Activated CD8-positive, alpha-beta T cell treated with anti-CD3 and anti-CD28 coated beads for 36 hours (primary cell): ENCODE measurements around the gene SLC38A9. TPM values are rescaled to one million over a fixed set of nuclear protein-coding genes. Genes with fewer than 3 reads are reported as not detected.
"Not testable (repeated sequence)": the region's sequence is repeated elsewhere in the genome, so short reads cannot be mapped to it uniquely, and the experiment has no call there.

Experiments
- ATAC-seq: fragments of 200-7000 bp; cut with Tn5 transposase; one replicate; pipeline ENCODE4 v1.10.0; 2021; ENCODE audit warnings: mild to moderate bottlenecking, moderate library complexity
- CTCF ChIA-PET: fragments of 350-600 bp; sonication (Branson Sonifier 250); formaldehyde crosslinking; loops from one replicate; lab custom pipeline; 2021; ENCODE audit warnings: antibody characterized with exemption; lab: Charles Lee
- POLR2A ChIA-PET: fragments of 350-600 bp; sonication (Branson Sonifier 250); formaldehyde crosslinking; loops from one replicate; lab custom pipeline; 2021; ENCODE audit warnings: antibody characterized with exemption; lab: Charles Lee
- DNase-seq: peaks from one replicate; pipeline ENCODE4 v3.0.0-alpha.2; 2020
- H3K27ac Mint-ChIP-seq: one replicate; pipeline ENCODE4 v1.8.0; 2021; ENCODE audit warnings: mild to moderate bottlenecking, mixed read lengths
- H3K27me3 Mint-ChIP-seq: one replicate; pipeline ENCODE4 v1.8.0; 2021; ENCODE audit warnings: mixed read lengths
- H3K36me3 Mint-ChIP-seq: one replicate; pipeline ENCODE4 v1.8.0; 2021; ENCODE audit warnings: low read depth, mixed read lengths
- H3K4me1 Mint-ChIP-seq: one replicate; pipeline ENCODE4 v1.8.0; 2021; ENCODE audit warnings: low read depth, mixed read lengths
- H3K4me3 Mint-ChIP-seq: one replicate; pipeline ENCODE4 v1.8.0; 2021; ENCODE audit warnings: mild to moderate bottlenecking, moderate library complexity, mixed read lengths
- H3K9me3 Mint-ChIP-seq: one replicate; pipeline ENCODE4 v1.8.0; 2021; ENCODE audit warnings: mixed read lengths
- CTCF ChIP-seq: fragments of 200-600 bp; IDR thresholded peaks from one replicate; pipeline ENCODE4 v1.8.0; 2022; ENCODE audit warnings: antibody characterized with exemption, mild to moderate bottlenecking
- intact Hi-C: fragments of 100-400 bp; cut with micrococcal nuclease; formaldehyde crosslinking; loops from one replicate; pipeline ENCODE4 v1.10.0; 2022
- total RNA-seq, 2 experiments: library from RNA; stranded (reverse); gene quantifications; one replicate each; pipeline ENCODE4 v1.2.3, GENCODE V29; 2021

The SLC38A9 gene
- 10 to 100 TPM; 11.4 to 12.0 TPM for total RNA-seq

- intact Hi-C loops, result loop anchor here (10.0 kb wide), 1 partner anchor 193 kb away; no protein-coding TSS in a partner anchor
- H3K4me1 Mint-ChIP-seq, result peaks cover 15% of the 10 kb centered on the region
Measured at GRCh38 chr5:55712023-55712859, at the start of gene SLC38A9. Gene SLC38A9 (minus strand): TSS chr5:55712324. CDS start chr5:55697958, 14,366 bp downstream.

GRCh38 chr5:55761721-55762120 lies 49.6 kb upstream of the SLC38A9 start:
- ATAC-seq, H3K36me3 Mint-ChIP-seq, intact Hi-C loops, H3K27ac Mint-ChIP-seq, H3K9me3 Mint-ChIP-seq, DNase-seq, H3K4me3 Mint-ChIP-seq, POLR2A ChIA-PET: not testable (repeated sequence)
- CTCF ChIA-PET, result interaction anchor here (0.6 kb wide), 2 partner anchors 16 to 51 kb away, joined by 3 read pairs; no protein-coding TSS in a partner anchor
- Mint-ChIP-seq H3K4me1 (peaks cover 20% of the 10 kb centered on the region), H3K27me3 (peaks cover 11% of the 10 kb centered on the region)

More at GRCh38 chr5:55712023-55712859, at the start of gene SLC38A9:
- no peaks in the 10 kb centered on the region for H3K36me3 Mint-ChIP-seq
- H3K4me3 Mint-ChIP-seq, result peak within 1 kb of the TSS; percentile 98
- CTCF ChIA-PET, result interaction anchor here (0.7 kb wide), 1 partner anchor 20 kb away, joined by 3 read pairs; no protein-coding TSS in a partner anchor
- POLR2A ChIA-PET, result interaction anchor here (0.7 to 1.0 kb wide), 3 partner anchors 177 to 404 kb away, joined by 3 read pairs; partner anchors contain the start of genes MTREX and PLPP1
- DNase-seq, result peak; percentile 97
- H3K27me3 Mint-ChIP-seq, result no peaks in the 10 kb centered on the region
- ATAC-seq, result peak; percentile 100
- H3K9me3 Mint-ChIP-seq, result no peaks in the 10 kb centered on the region
- no peak for TF ChIP-seq CTCF
- peak within 1 kb of the TSS; percentile 90 for H3K27ac Mint-ChIP-seq

- no peak for DNase-seq
- H3K9me3 Mint-ChIP-seq, result no peaks in the 10 kb centered on the region
- ChIA-PET CTCF (interaction anchor here (1.0 kb wide), 1 partner anchor 177 kb away, joined by 3 read pairs; no protein-coding TSS in a partner anchor), POLR2A (no interaction called here)
- H3K4me1 Mint-ChIP-seq, result peaks cover 14% of the 10 kb centered on the region
- ATAC-seq, result no peak
- TF ChIP-seq CTCF, result no peak
- peak overlapping the region; percentile 75 for H3K27ac Mint-ChIP-seq
- no peaks in the 10 kb centered on the region for H3K36me3 Mint-ChIP-seq
- H3K27me3 Mint-ChIP-seq, result peaks cover 16% of the 10 kb centered on the region
- intact Hi-C loops, result no loop called here
- H3K4me3 Mint-ChIP-seq, result no peak overlapping the region
Measured at GRCh38 chr5:55758714-55759113, 46.6 kb upstream of the SLC38A9 start.

- Mint-ChIP-seq H3K4me3 (no peak overlapping the region), H3K27ac (peak overlapping the region; percentile 75), H3K36me3 (no peaks in the 10 kb centered on the region), H3K9me3 (no peaks in the 10 kb centered on the region), H3K27me3 (peaks cover 16% of the 10 kb centered on the region), H3K4me1 (peaks cover 10% of the 10 kb centered on the region)
- no peak for TF ChIP-seq CTCF
- POLR2A ChIA-PET, result no interaction called here
- CTCF ChIA-PET, result interaction anchor here (1.0 kb wide), 1 partner anchor 177 kb away, joined by 3 read pairs; no protein-coding TSS in a partner anchor
- no peak for DNase-seq
- ATAC-seq, result peak; percentile 79
- intact Hi-C loops, result no loop called here
Measured at GRCh38 chr5:55758231-55758630, 46.1 kb upstream of the SLC38A9 start.

GRCh38 chr5:55750499-55750898 lies 38.4 kb upstream of the SLC38A9 start:
- no peak for TF ChIP-seq CTCF
- H3K27ac Mint-ChIP-seq, result no peak overlapping the region
- ChIA-PET POLR2A (no interaction called here), CTCF (no interaction called here)
- H3K4me3 Mint-ChIP-seq, result no peak overlapping the region
- no peak for ATAC-seq
- H3K4me1 Mint-ChIP-seq, result no peaks in the 10 kb centered on the region
- no peaks in the 10 kb centered on the region for H3K36me3 Mint-ChIP-seq
- no peak for DNase-seq
- H3K27me3 Mint-ChIP-seq, result peaks cover 11% of the 10 kb centered on the region
- intact Hi-C loops, result no loop called here
- no peaks in the 10 kb centered on the region for H3K9me3 Mint-ChIP-seq
